GM19397 (cell line): Measurements from ENCODE around the gene MCC.
A peak's percentile ranks its signal among the peaks of the same experiment; 100 is the strongest.

Experiments used
- ATAC-seq: cut with Tn5 transposase; IDR thresholded peaks from one replicate; pipeline ENCODE4 v1.9.1; 2021; ENCODE audit warnings: mild to moderate bottlenecking, moderate library complexity; ENCODE audit not compliant: unreplicated experiment

The MCC gene

GRCh38 chr5:113064806-113065205 is 423.4 kb downstream of the MCC start:
- no peak for ATAC-seq

DNA sequence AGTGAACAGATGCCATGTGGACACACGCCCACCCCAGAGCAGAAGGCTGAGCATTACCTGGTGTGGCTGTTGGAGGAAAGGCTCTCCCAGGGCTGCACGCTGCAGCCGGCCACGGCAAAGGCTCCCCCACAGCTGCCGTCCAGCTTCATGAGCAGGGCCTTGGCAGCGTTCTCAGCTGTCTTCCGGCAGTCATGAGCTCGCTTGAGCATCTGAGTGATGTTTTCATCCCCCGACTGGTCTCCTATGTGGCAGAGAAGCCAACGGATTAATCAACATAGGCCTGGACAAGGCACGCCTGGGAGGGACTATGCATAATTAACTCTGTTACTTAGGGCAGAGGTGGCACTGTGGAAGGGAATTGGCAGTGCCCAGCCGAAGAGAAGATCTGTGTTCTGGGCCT is 424.3 kb downstream of the MCC start:
- ATAC-seq: no peak

DNA sequence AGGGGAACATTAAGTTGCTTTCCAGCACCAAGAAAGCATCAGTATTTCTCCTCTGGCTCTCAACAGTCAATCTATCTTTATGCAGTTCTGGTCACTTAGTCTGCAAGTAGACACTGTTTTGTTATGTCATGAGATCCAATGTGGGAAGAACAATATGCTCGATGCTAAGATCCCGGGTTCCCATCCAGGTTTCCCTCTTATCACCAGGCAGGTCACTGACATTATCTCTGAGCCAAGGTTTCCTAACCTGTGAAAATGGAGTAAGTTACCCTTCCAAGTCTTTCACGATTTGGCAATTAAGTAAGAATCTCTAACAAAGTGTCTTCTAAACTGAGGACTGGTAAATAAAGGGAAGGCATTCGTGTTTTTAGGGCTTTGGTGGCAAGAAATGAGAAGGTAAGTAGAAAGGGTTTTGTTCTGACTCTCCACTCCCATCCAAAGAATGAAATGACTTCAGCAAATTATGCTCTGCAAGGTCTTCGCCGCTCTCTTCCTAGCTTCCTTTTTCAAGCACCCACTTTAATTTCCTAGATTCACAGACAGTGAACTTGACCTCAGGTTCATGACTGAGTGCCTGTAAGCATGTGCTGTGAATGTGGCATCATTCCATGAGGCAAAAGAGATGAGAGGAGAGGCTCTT is 425.3 kb downstream of the MCC start:
- no peak for ATAC-seq

GRCh38 chr5:113061846-113062780 is 426.1 kb downstream of the MCC start:
- ATAC-seq: no peak

- ATAC-seq: no peak
Measured at GRCh38 chr5:113060408-113061025, 427.7 kb downstream of the MCC start.

DNA sequence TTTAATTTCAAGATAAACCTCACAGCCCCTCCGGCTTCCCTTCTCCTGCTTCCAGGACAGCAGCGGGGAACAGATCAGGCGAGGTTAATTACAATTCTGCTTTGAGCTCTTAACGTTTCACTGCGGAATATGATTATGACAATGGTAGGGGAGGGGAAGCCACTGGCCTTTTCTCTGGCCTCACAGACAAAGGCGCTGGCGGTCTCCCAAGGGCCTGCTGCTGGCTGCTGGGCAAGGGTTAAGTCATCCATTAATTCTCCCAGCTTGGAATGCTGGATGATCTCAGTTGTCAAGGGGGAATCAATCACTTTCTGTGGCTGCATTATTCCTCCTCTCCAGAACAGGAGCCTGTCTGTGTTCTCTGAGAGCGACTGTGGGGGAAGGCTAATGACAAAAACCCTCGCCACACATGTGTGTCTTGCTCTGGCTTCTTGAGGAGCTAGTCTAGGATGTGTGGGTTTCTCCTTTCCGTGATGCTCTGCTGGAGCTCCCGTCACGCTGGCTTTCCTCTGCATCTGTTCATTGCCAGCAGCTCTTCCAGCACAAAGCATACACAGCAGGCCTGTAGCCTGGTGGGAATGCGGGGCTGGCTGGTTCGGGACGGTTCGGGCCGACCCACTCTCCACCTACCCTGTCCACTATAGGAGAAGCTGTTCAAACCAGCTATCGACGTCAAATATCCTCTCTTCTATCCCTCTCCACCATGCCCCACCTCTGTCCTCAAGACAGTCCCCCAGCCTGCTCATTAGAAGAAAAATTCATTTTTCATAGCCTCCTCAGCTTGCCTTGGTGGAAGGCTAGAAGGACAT is 428.8 kb downstream of the MCC start:
- no peak for ATAC-seq

- ATAC-seq: no peak
Measured at GRCh38 chr5:113058706-113059226, 429.5 kb downstream of the MCC start.

- no peak for ATAC-seq
Measured at GRCh38 chr5:113058269-113058668, 430.0 kb downstream of the MCC start.

DNA sequence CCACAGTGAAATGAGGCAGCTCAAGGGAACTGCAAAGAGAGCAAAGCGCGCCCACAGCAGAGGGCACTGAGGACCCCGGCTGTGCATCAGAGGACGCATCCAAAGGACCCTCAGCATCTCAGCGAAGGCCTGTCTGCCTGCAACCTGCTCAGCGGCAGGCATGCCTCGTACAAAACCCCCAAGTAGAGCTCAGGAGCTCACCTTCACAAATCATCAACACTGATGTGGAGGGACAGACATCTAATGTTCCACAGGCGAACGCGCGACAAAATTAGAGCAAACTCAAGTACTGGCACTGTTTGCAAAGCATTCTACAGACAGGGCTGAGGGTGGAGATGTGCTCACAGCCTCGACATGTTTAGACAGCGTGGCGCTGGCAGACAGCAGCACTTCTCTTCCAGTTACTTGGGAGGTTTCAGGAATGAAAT is 430.7 kb downstream of the MCC start:
- ATAC-seq: no peak

DNA sequence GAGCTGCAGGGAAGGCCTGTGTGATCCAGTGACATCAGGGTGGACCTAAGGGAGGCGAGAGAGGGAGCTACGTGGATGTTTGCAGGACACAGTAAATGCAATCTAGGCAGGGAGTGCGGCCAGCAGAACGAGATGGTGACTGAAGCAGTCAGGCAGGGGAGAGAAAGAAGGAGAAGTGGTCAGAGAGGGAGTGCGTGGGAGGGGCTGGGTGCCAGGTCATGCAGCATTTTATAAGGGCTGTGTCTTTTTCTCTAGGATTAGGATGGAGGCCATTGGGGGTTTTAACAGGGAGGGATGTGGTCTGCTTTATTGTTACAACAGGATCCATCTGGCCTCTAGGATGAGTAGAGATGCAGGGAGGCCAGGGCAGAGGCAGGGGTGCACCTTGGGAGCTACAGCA is 431.3 kb downstream of the MCC start:
- ATAC-seq: no peak

DNA sequence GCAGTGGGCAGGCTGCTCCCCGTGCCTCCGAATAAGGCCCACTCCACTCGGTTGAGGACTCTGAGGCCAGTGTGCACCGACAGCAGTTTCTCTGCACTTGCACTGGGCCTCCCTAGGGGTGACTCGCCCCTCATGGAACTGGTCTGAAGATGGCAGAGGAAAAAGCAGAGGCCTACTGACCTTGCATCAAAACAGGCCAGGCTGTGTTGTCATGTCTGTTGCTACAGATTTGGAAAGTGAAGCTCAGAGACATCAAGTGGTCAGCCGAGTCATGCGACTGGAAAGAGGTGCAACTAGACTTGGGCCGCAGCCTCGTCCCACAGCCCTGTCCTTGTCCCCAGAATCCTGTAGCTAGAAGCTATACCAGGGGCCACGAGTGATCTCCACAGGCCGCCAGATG is 433.4 kb downstream of the MCC start:
- no peak for ATAC-seq

DNA sequence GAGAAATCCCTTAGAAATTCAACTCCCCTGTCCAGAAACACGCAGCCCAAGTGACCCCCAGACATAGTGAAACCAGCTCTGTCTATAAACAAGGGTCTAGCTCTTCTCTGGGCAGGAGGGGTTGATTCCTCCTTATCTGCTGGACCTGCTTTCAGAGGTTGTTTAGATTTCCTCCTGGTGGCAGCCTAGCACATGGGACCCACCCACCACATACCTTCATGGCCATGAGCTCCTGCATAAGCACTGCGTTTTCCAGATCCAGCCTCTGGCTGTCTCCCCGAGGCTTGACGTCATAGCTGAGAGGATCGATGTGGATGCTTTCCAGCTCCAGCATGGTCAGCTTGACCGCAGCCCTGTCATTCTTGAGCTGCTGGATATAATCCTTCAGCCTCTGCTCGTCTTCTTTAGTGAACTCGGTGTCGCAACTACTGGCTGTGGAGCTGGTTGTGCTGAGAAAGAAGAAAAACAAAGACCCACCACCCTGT is 434.7 kb downstream of the MCC start:
- no peak for ATAC-seq

- ATAC-seq: no peak
Measured at GRCh38 chr5:113052041-113052795, 436.0 kb downstream of the MCC start.

GRCh38 chr5:113050721-113051382 is 437.4 kb downstream of the MCC start:
- ATAC-seq: no peak

GRCh38 chr5:113048931-113049330 is 439.3 kb downstream of the MCC start:
- no peak for ATAC-seq

DNA sequence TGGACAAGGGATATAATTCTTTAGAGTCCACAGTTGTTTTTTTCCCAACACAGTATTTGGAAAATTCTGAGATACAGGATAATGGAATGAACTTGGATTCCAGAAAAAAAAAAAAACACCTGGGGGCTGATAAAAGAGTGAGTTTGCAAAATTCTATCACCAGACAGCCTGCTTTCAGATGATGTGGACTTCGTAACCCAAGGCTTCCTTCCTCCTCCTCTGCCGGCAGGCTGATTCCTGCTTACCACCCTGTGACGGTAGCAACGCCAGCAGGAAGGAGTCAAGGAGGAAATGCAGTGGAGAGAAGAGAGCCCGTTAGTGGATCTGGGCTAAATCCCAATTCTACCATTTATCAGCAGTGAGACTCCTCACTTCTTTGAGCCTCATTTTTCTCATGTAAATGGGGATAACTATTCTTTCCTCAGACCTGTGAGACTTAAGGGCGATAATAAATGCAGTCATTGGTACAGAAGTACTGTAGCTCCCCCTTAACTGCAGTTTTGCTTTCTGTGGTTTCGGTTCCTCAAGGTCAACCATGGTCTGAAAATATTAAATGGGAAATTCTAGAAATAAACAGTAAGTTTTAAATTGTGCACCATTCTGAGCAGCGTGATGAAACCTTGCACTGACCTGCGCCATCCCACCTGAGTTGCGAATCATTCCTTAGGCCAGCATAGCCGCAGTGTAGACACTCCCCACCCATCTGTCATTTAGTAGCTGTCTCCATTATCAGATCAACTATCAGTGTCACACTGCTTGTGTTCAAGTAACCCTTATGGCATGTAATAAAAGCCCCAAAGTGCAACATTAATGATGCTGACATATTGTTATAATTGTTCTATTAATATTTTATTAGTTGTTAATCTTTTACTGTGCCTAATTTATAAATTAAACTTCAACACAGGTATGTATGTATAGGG is 440.3 kb downstream of the MCC start:
- ATAC-seq: peak; percentile 87

- ATAC-seq: no peak
Measured at GRCh38 chr5:113047234-113047633, 441.0 kb downstream of the MCC start.

GRCh38 chr5:113044776-113045465 is 443.3 kb downstream of the MCC start:
- ATAC-seq: no peak
